T-helper 17 cell (primary cell): ENCODE results near the gene OR2T12. TPM values are rescaled to one million over a fixed set of nuclear protein-coding genes. Genes with fewer than 3 reads are reported as not detected.

Experiments
- total RNA-seq, 4 donors: library from RNA in 2 of 4; stranded (reverse) in 2 of 4; gene quantifications; one replicate each; pipeline ENCODE4 v1.2.3 and lab custom pipeline; 2022 to 2026

The OR2T12 gene
- total RNA-seq, 2 donors from 2014 or later: not detected

Other genes starting within 250 kb of the OR2T12 start
- gene OR2L13, start 208.2 kb downstream of the OR2T12 start, total RNA-seq: under 1 TPM in 1 of 2 donors, not detected in 1; 0.21 TPM
- not detected for gene OR2M5, start 158.3 kb downstream of the OR2T12 start, total RNA-seq
- not detected for gene OR2M2, start 128.6 kb downstream of the OR2T12 start, total RNA-seq
- gene OR2M3, start 106.2 kb downstream of the OR2T12 start, total RNA-seq: not detected
- gene OR2M4, start 72.0 kb downstream of the OR2T12 start, total RNA-seq: not detected
- gene OR2T33, start 25.4 kb downstream of the OR2T12 start, total RNA-seq: not detected
- not detected for gene OR2M7, start 21.1 kb upstream of the OR2T12 start, total RNA-seq
- not detected for gene OR14C36, start 45.4 kb upstream of the OR2T12 start, total RNA-seq
- gene OR2T4, start 58.2 kb upstream of the OR2T12 start, total RNA-seq: not detected
- not detected for gene OR2T6, start 72.3 kb upstream of the OR2T12 start, total RNA-seq
- not detected for gene OR2T1, start 99.6 kb upstream of the OR2T12 start, total RNA-seq
- gene OR2T2, start 142.2 kb upstream of the OR2T12 start, total RNA-seq: under 1 TPM in 1 of 2 donors, not detected in 1; 0.15 TPM
- not detected for gene OR2T3, start 169.9 kb upstream of the OR2T12 start, total RNA-seq
- not detected for gene OR2T5, start 185.2 kb upstream of the OR2T12 start, total RNA-seq
- gene OR2G6, start 204.6 kb upstream of the OR2T12 start, total RNA-seq: not detected